HL-60 (cell line): ENCODE data around the gene SORBS2.

Experiments
- CTCF ChIP-seq: IDR thresholded peaks from one replicate; pipeline ENCODE4 v1.5.1; 2011; ENCODE audit warnings: low read length, control low read depth, inconsistent platforms; ENCODE audit not compliant: insufficient read depth
- GABPA ChIP-seq: IDR thresholded peaks from 2 replicates; pipeline ENCODE4 v1.6.1; 2012; ENCODE audit warnings: low read depth
- POLR2AphosphoS5 ChIP-seq: IDR thresholded peaks from 2 replicates; pipeline ENCODE4 v1.6.1; 2012; ENCODE audit warnings: low read depth
- REST ChIP-seq: IDR thresholded peaks from 2 replicates; pipeline ENCODE4 v1.6.1; 2012; ENCODE audit warnings: low read depth; ENCODE audit not compliant: insufficient replicate concordance
- SPI1 ChIP-seq: IDR thresholded peaks from 2 replicates; pipeline ENCODE4 v1.6.1; 2012; ENCODE audit warnings: low read depth, mild to moderate bottlenecking, borderline replicate concordance

- no peak for TF ChIP-seq REST
- no peak for TF ChIP-seq CTCF
- no peak for TF ChIP-seq SPI1
- TF ChIP-seq POLR2AphosphoS5: no peak
- TF ChIP-seq GABPA: no peak
Measured at GRCh38 chr4:185587030-185587426, 225.0 kb downstream of the SORBS2 start.
